Measurements from ENCODE around the gene C16orf54.
"Not testable (repeated sequence)": the region's sequence is repeated elsewhere in the genome, so short reads cannot be mapped to it uniquely, and the experiment has no call there.

C16orf54 gene, protein sequence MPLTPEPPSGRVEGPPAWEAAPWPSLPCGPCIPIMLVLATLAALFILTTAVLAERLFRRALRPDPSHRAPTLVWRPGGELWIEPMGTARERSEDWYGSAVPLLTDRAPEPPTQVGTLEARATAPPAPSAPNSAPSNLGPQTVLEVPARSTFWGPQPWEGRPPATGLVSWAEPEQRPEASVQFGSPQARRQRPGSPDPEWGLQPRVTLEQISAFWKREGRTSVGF

DNA sequence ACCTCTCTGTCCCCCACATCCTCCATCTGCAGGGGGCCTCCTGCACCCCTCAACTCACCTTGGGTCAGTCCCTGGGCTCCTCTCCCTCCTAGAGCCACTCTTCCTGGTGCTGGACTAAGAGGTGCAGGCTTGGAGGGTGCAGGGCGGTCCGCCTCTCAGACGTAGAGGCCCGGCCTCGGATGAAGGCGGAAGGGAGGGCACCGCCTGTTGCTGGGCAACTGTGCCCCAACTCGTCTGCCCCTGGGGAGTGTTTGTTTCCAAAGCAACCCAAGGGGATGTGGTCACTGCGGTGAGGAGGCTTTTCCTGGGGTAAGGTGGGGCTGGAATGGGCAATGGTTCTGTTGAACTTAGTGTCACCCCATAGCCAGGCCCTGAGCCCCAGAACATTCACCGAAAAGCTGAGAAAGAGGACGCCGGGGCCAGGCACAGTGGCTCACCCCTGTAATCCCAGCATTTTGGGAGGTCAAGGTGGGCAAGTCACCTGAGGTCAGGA is at the start of gene C16orf54:
Gene C16orf54, minus strand, starts transcription at position 138 of the 493 bp plus-strand sequence. CDS start 1,039 bp downstream, outside the sequence.
- Mint-ChIP-seq H3K27ac (peak within 1 kb of the TSS; percentile 92 to 100), H3K4me1 (peaks cover 61% of the 10 kb centered on the region), H3K9me3 (no peaks in the 10 kb centered on the region), H3K27me3 (no peaks in the 10 kb centered on the region), H3K4me3 (peak within 1 kb of the TSS; percentile 97 to 98)
- peak; percentile 92 for ATAC-seq
- peak; percentile 77 to 94 for DNase-seq

- no peak overlapping the region for H3K4me3 Mint-ChIP-seq
- ATAC-seq (no peak), DNase-seq (no peak)
- no peaks in the 10 kb centered on the region for H3K9me3 Mint-ChIP-seq
- H3K27ac Mint-ChIP-seq: no peak overlapping the region
- peaks cover 42% of the 10 kb centered on the region for H3K4me1 Mint-ChIP-seq
- no peaks in the 10 kb centered on the region for H3K27me3 Mint-ChIP-seq
These were observed 48.5 kb upstream of the C16orf54 start for GRCh38 chr16:29794231-29794710.

DNA sequence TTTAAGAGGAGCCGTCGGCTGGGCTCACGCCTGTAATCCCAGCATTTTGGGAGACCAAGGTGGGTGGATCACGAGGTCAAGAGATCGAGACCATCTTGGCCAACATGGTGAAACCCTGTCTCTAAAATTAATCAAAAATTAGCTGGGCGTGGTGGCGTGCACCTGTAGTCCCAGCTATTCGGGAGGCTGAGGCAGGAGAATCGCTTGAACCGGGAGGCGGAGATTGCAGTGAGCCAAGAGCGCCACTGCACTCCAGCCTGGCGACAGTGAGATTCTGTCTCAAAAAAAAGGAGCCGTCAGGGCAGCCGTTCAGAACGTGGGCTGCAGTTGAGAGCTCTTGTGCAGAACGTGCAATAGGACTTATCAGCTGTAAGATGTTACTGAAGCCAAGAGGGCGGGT is 47.4 kb upstream of the C16orf54 start:
- not testable (repeated sequence) for DNase-seq

DNA sequence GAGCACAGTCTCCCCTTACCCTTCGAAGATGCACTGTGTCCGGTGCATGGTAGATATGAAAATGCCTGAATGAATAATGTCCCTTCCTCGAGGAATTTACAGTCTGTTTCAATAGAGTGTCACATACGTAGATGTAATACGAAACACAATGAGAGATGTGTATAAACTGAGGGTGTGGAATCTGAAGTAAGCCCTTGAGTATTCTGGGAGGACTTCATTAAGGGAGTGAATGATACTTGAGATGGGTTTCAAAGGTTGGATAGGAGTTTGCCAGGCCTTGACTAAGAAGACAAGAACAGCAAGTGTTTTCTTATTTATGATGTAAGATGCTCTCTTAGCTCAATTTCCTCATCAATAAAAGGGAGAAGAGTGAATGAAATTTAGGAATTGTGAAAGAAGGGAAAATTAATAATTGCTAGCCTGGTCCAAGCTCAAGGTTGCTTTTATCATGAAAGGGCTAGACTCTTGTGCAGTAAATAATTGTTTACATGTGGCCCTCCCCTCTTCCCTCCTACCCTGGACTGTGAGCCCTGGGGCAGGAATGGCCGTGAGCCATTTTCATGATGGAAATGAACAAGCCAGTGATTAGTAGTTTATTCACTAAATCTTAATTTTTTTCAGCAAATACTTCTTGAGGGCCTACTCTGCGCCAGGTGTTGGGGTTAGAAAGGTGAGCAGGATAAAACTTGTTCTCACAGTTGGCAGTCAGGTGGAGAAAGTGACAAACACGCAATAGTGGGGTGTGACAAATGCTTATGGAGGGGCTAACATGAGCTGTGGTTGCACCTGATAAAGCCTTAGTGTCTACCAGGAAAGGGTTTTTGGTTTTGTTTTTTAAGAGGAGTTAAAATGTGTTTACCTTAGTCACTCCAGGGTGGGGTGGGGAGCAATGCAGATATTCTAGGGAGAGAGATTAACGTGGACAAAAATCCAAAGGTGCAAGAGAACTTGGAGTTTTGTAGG is 46.3 kb upstream of the C16orf54 start:
- H3K4me3 Mint-ChIP-seq: peak overlapping the region; percentile 91 to 95
- no peaks in the 10 kb centered on the region for H3K27me3 Mint-ChIP-seq
- ATAC-seq (no peak), DNase-seq (no peak)
- H3K4me1 Mint-ChIP-seq: peaks cover 48% of the 10 kb centered on the region
- no peaks in the 10 kb centered on the region for H3K9me3 Mint-ChIP-seq
- H3K27ac Mint-ChIP-seq: peak overlapping the region in 1 of 2 donors; percentile 76

More for the DNA sequence above, 47.4 kb upstream of the C16orf54 start:
- Mint-ChIP-seq H3K4me3 (peak overlapping the region; percentile 91 to 95), H3K27ac (peak overlapping the region; percentile 23 to 49), H3K4me1 (peaks cover 48% of the 10 kb centered on the region)
- not testable (repeated sequence) for ATAC-seq, H3K27me3 Mint-ChIP-seq, H3K9me3 Mint-ChIP-seq

- Mint-ChIP-seq H3K4me1 (peaks cover 48% of the 10 kb centered on the region), H3K4me3 (peak overlapping the region; percentile 91 to 95), H3K9me3 (no peaks in the 10 kb centered on the region), H3K27ac (peak overlapping the region; percentile 98 to 100), H3K27me3 (no peaks in the 10 kb centered on the region)
- ATAC-seq: peak; percentile 21
- DNase-seq: no peak
These were observed 45.4 kb upstream of the C16orf54 start for GRCh38 chr16:29790949-29791844.

- peak within 1 kb of the TSS; percentile 98 to 100 for H3K27ac Mint-ChIP-seq
- H3K4me3 Mint-ChIP-seq: peak within 1 kb of the TSS; percentile 91 to 95
- peaks cover 52% of the 10 kb centered on the region for H3K4me1 Mint-ChIP-seq
- H3K9me3 Mint-ChIP-seq: no peaks in the 10 kb centered on the region
- DNase-seq (peak; percentile 100), ATAC-seq (peak; percentile 98)
- H3K27me3 Mint-ChIP-seq: no peaks in the 10 kb centered on the region
These were observed 44.6 kb upstream of the C16orf54 start, which contains the start of gene KIF22 for GRCh38 chr16:29790183-29790948. Gene KIF22, plus strand, starts transcription at chr16:29790751. Its CDS starts 9 bp downstream, at chr16:29790760.

DNA sequence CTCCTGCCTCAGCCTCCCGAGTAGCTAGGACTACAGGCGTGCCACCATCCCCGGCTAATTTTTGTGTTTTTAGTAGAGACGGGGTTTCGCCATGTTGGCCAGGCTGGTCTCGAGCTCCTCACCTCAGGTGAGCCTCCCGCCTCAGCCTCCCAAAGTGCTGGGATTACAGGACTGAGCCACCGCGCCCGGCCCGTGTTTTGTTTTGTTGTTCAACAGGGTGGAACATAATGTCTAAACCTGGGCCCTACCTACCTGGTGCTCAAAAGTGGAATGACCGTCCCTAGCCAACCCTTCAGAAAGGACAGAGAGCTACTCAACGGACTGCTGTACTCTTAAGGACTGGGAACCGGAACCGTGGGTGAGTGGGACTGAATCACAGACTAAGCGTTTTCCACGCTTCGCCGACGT is 44.0 kb upstream of the C16orf54 start:
- H3K27me3 Mint-ChIP-seq: no peaks in the 10 kb centered on the region
- ATAC-seq: peak; percentile 1
- H3K9me3 Mint-ChIP-seq: no peaks in the 10 kb centered on the region
- H3K27ac Mint-ChIP-seq: peak overlapping the region; percentile 95 to 100
- peak overlapping the region; percentile 91 to 95 for H3K4me3 Mint-ChIP-seq
- H3K4me1 Mint-ChIP-seq: peaks cover 53% of the 10 kb centered on the region
- DNase-seq: peak in 1 of 2 donors; percentile 15

DNA sequence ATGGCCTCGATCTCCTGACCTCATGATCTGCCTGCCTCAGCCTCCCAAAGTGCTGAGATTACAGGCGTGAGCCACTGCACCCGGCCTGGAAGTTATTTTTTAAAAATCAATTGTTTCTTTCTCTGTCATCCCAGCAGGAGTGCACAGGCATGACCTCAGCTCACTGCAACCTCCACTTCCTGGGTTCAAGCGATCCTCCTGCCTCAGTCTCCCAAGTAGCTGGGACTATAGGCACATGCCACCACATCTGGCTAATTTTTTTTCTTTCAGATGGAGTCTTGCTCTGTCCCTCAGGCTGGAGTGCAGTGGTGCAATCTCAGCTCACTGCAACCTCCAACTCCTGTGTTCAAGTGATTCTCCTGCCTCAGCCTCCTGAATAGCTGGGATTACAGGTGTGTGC is 41.4 kb upstream of the C16orf54 start:
- peaks cover 43% of the 10 kb centered on the region for H3K4me1 Mint-ChIP-seq
- not testable (repeated sequence) for H3K9me3 Mint-ChIP-seq, H3K4me3 Mint-ChIP-seq, H3K27me3 Mint-ChIP-seq, H3K27ac Mint-ChIP-seq, ATAC-seq, DNase-seq

DNA sequence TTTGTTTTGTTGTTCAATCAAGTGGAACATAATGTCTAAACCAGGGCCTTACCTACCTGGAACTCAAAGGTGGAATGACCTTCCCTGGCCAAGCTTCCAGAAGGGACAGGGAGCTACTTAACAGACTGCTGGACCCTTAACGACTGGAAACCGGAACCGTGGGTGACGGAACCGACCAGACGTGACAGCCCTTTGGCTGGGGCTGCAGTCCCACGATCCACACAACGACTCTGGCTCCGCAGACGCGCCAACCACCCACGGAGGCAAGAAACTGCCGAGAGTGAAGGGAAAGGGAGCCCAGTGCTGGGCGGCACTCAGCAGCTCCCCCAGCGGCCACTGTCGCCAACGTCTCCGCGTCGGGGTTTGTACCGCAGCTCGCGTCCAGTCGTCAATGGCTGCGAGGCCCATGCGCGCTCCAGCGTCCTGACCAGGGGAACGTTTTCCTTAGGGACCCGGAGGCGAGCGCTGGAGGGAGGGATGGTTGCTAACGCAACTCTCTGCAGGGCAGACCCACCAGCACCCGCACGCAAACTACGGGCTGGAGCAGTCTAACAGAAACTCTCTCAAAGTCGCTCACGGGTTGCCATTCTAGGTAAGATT is 39.2 kb upstream of the C16orf54 start:
- no peaks in the 10 kb centered on the region for H3K27me3 Mint-ChIP-seq
- peak; percentile 84 for ATAC-seq
- peak overlapping the region; percentile 68 to 75 for H3K4me3 Mint-ChIP-seq
- H3K9me3 Mint-ChIP-seq: no peaks in the 10 kb centered on the region
- H3K27ac Mint-ChIP-seq: peak overlapping the region; percentile 19 to 66
- peaks cover 40% of the 10 kb centered on the region for H3K4me1 Mint-ChIP-seq
- DNase-seq: peak; percentile 72

- Mint-ChIP-seq H3K4me3 (peak overlapping the region in 1 of 2 donors; percentile 27), H3K9me3 (no peaks in the 10 kb centered on the region), H3K27me3 (peaks cover under 1% of the 10 kb centered on the region), H3K27ac (peak overlapping the region; percentile 8 to 21), H3K4me1 (peaks cover 37% of the 10 kb centered on the region)
- ATAC-seq: peak; percentile 92
- peak in 1 of 2 donors; percentile 49 for DNase-seq
These were observed 38.4 kb upstream of the C16orf54 start for GRCh38 chr16:29784157-29784556.

GRCh38 chr16:29783094-29783953 is 37.5 kb upstream of the C16orf54 start:
- ATAC-seq, H3K27ac Mint-ChIP-seq, H3K4me3 Mint-ChIP-seq, H3K27me3 Mint-ChIP-seq, DNase-seq, H3K9me3 Mint-ChIP-seq: not testable (repeated sequence)
- H3K4me1 Mint-ChIP-seq: peaks cover 36% of the 10 kb centered on the region

GRCh38 chr16:29779474-29779873 is 33.7 kb upstream of the C16orf54 start:
- no peak overlapping the region for H3K27ac Mint-ChIP-seq
- H3K4me1 Mint-ChIP-seq: peaks cover 36% of the 10 kb centered on the region
- no peak for DNase-seq
- H3K9me3 Mint-ChIP-seq: no peaks in the 10 kb centered on the region
- no peak overlapping the region for H3K4me3 Mint-ChIP-seq
- no peak for ATAC-seq
- H3K27me3 Mint-ChIP-seq: peaks cover 6% of the 10 kb centered on the region
